H1 (cell line): ENCODE results near the gene GNS. TPM values are rescaled to one million over a fixed set of nuclear protein-coding genes. Genes with fewer than 3 reads are reported as not detected.

Experiments used
- CTCF ChIA-PET: fragments of 300-600 bp; sonication (Branson Sonifier 250); formaldehyde crosslinking; loops from one replicate; lab custom pipeline; 2021; ENCODE audit not compliant: partially characterized antibody; lab: Charles Lee
- POLR2A ChIA-PET: fragments of 300-600 bp; sonication (Branson Sonifier 250); formaldehyde crosslinking; loops from one replicate; lab custom pipeline; 2021; ENCODE audit warnings: inconsistent platforms; ENCODE audit not compliant: partially characterized antibody; lab: Charles Lee
- DNase-seq, 2 experiments: peaks; one replicate each; pipeline versions ENCODE4 v3.0.0 to v3.0.0-alpha.2; 2010 to 2022; ENCODE audit warnings: low spot score in 2 of 2, low read depth in 1 of 2, mixed read lengths in 1 of 2
- FAIRE-seq: peaks from 2 replicates; lab custom pipeline; 2011; peaks lifted over from hg19 to GRCh38; lab: Jason Lieb, UNC
- H2AFZ ChIP-seq: 2 replicates; pipeline ENCODE4 v1.8.1; 2012; ENCODE audit warnings: low read length, inconsistent platforms
- H2AK5ac ChIP-seq: 2 replicates; pipeline ENCODE4 v1.6.1; 2013; ENCODE audit warnings: low read depth, low read length
- H2BK120ac ChIP-seq: replicated peaks from 2 replicates; pipeline ENCODE3; 2013; ENCODE audit warnings: low read depth, low read length, inconsistent platforms
- H2BK12ac ChIP-seq: 2 replicates; pipeline ENCODE4 v1.6.1; 2013; ENCODE audit warnings: low read depth, low read length
- H2BK15ac ChIP-seq: 2 replicates; pipeline ENCODE4 v1.6.1; 2013; ENCODE audit warnings: low read length
- H2BK20ac ChIP-seq: 2 replicates; pipeline ENCODE4 v1.6.1; 2013; ENCODE audit warnings: low read length
- H2BK5ac ChIP-seq: 2 replicates; pipeline ENCODE4 v1.6.1; 2013; ENCODE audit warnings: low read depth, low read length
- H3K14ac ChIP-seq: 2 replicates; pipeline ENCODE4 v1.6.1; 2013; ENCODE audit warnings: inconsistent platforms; ENCODE audit not compliant: insufficient read length
- H3K18ac ChIP-seq: 2 replicates; pipeline ENCODE4 v1.6.1; 2013; ENCODE audit warnings: low read length; ENCODE audit errors: extremely low read depth
- H3K23ac ChIP-seq: 2 replicates; pipeline ENCODE4 v1.6.1; 2013; ENCODE audit warnings: inconsistent platforms; ENCODE audit not compliant: insufficient read length
- H3K23me2 ChIP-seq: 2 replicates; pipeline ENCODE4 v1.6.1; 2013; ENCODE audit warnings: low read depth, low read length
- H3K27ac ChIP-seq: 2 replicates; pipeline ENCODE4 v1.6.1; 2011; ENCODE audit warnings: low read depth, low read length, inconsistent platforms
- H3K27me3 ChIP-seq, 4 experiments: replicated peaks in 1 of 4; 1 replicate in 1 of 4; 2 replicates in 3 of 4; pipeline versions ENCODE4 v1.6.1 to v1.8.1; 2011 to 2013; ENCODE audit warnings: low read length in 3 of 4, mild to moderate bottlenecking in 3 of 4, inconsistent platforms in 2 of 4, mixed read lengths in 2 of 4, moderate library complexity in 1 of 4; ENCODE audit not compliant: control insufficient read depth in 3 of 4, insufficient read depth in 3 of 4; ENCODE audit errors: extremely low read depth in 1 of 4
- H3K36me3 ChIP-seq, 4 experiments: 2 replicates each; pipeline versions ENCODE4 v1.6.1 to v1.8.1; 2011 to 2013; ENCODE audit warnings: mild to moderate bottlenecking in 4 of 4, low read length in 3 of 4, moderate library complexity in 2 of 4, control low read depth in 1 of 4, inconsistent platforms in 1 of 4; ENCODE audit not compliant: insufficient read depth in 4 of 4, control insufficient read depth in 2 of 4
- H3K4ac ChIP-seq: replicated peaks from 2 replicates; pipeline ENCODE3; 2013; ENCODE audit warnings: low read length, low read depth, mixed read lengths, inconsistent platforms; ENCODE audit not compliant: insufficient read length
- H3K4me1 ChIP-seq, 4 experiments: replicated peaks in 1 of 4; 1 replicate in 1 of 4; 2 replicates in 3 of 4; pipeline versions ENCODE4 v1.6.1 to v1.8.1; 2011 to 2013; ENCODE audit warnings: low read length in 3 of 4, inconsistent platforms in 2 of 4, mixed read lengths in 1 of 4; ENCODE audit not compliant: insufficient read depth in 4 of 4, control insufficient read depth in 3 of 4
- H3K4me2 ChIP-seq, 2 experiments: 2 replicates each; pipeline versions ENCODE4 v1.6.1 to v1.8.1; 2011 to 2013; ENCODE audit warnings: low read depth in 2 of 2, low read length in 2 of 2, control low read depth in 1 of 2, inconsistent platforms in 1 of 2, mild to moderate bottlenecking in 1 of 2; ENCODE audit not compliant: insufficient read depth in 1 of 2
- H3K4me3 ChIP-seq, 4 experiments: fragments of 200-600, 300-600 bp in 1 of 4; sonication (generic), shearing (Covaris generic), sonication (Bioruptor Twin) in 1 of 4; 2 replicates each; pipeline versions ENCODE4 v1.5.1 to v1.8.1; 2011 to 2016; ENCODE audit warnings: low read length in 4 of 4, low read depth in 3 of 4, control low read depth in 2 of 4, inconsistent platforms in 2 of 4, mild to moderate bottlenecking in 2 of 4, mixed read lengths in 1 of 4, moderate library complexity in 1 of 4; ENCODE audit not compliant: insufficient read depth in 2 of 4; ENCODE audit errors: extremely low read depth in 1 of 4
- H3K56ac ChIP-seq: replicated peaks from 2 replicates; pipeline ENCODE3; 2013; ENCODE audit warnings: low read depth, mild to moderate bottlenecking, mixed read lengths, low read length, inconsistent platforms; ENCODE audit not compliant: insufficient read length
- H3K79me1 ChIP-seq: 2 replicates; pipeline ENCODE4 v1.6.1; 2013; ENCODE audit warnings: low read depth, low read length, control low read depth
- H3K79me2 ChIP-seq, 2 experiments: 2 replicates each; pipeline versions ENCODE4 v1.6.1 to v1.8.1; 2012 to 2013; ENCODE audit warnings: low read length in 2 of 2, mild to moderate bottlenecking in 2 of 2, inconsistent platforms in 1 of 2; ENCODE audit not compliant: insufficient read depth in 2 of 2, control insufficient read depth in 1 of 2
- H3K9ac ChIP-seq, 4 experiments: replicated peaks in 1 of 4; 1 replicate in 1 of 4; 2 replicates in 3 of 4; pipeline versions ENCODE4 v1.6.1 to v1.8.1; 2011 to 2013; ENCODE audit warnings: low read depth in 3 of 4, low read length in 3 of 4, control low read depth in 2 of 4, mild to moderate bottlenecking in 2 of 4, moderate library complexity in 2 of 4, inconsistent platforms in 1 of 4; ENCODE audit errors: extremely low read depth in 1 of 4
- H3K9me3 ChIP-seq, 2 experiments: 2 replicates each; pipeline versions ENCODE4 v1.6.1 to v1.8.1; 2012 to 2013; ENCODE audit warnings: mild to moderate bottlenecking in 2 of 2, moderate library complexity in 2 of 2, control low read depth in 1 of 2, inconsistent platforms in 1 of 2, low read depth in 1 of 2, low read length in 1 of 2, mixed read lengths in 1 of 2; ENCODE audit not compliant: insufficient read depth in 2 of 2
- H4K20me1 ChIP-seq, 2 experiments: replicated peaks in 1 of 2; 2 replicates each; pipeline versions ENCODE3 to v1.8.1; 2011 to 2013; ENCODE audit warnings: inconsistent platforms in 2 of 2, low read length in 2 of 2, mild to moderate bottlenecking in 1 of 2; ENCODE audit not compliant: insufficient read depth in 2 of 2, control insufficient read depth in 1 of 2
- H4K5ac ChIP-seq: 2 replicates; pipeline ENCODE4 v1.6.1; 2013; ENCODE audit warnings: low read length, low read depth, mixed read lengths, inconsistent platforms; ENCODE audit not compliant: insufficient read length
- H4K8ac ChIP-seq: 2 replicates; pipeline ENCODE4 v1.8.0; 2013; ENCODE audit warnings: mild to moderate bottlenecking, moderate library complexity, low read length, inconsistent platforms; ENCODE audit not compliant: insufficient read depth; ENCODE audit errors: extremely low read depth
- H4K91ac ChIP-seq: replicated peaks from 2 replicates; pipeline ENCODE3; 2013; ENCODE audit warnings: low read length, mixed read lengths, inconsistent platforms; ENCODE audit not compliant: insufficient read length
- USF2 ChIP-seq: IDR thresholded peaks from 2 replicates; pipeline ENCODE4 v1.6.1; 2011; ENCODE audit warnings: low read length, improper control_type of control experiment
- WGBS, 2 experiments: shearing (Covaris generic) in 1 of 2; methylation state at CpG; one replicate each; pipeline versions ENCODE4 v1.1.6 to v1.1.7; 2013 to 2015; ENCODE audit warnings: low lambda C conversion rate in 2 of 2, mixed read lengths in 2 of 2, inconsistent platforms in 1 of 2, low coverage in 1 of 2, missing lambda C conversion rate in 1 of 2; ENCODE audit not compliant: insufficient replicate concordance in 2 of 2, insufficient coverage in 1 of 2, insufficient read length in 1 of 2; ENCODE audit errors: extremely low coverage in 1 of 2, missing lambda C conversion rate in 1 of 2; 5-methylcytosine and 5-hydroxymethylcytosine counted together
- polyA plus RNA-seq, 7 experiments: library from polyadenylated mRNA; depleted of rRNA in 3 of 7; stranded (reverse) in 5 of 7; unstranded in 2 of 7; fragments of >200 nt in 5 of 7; fragments of 200-250 nt in 2 of 7; gene quantifications; 1 replicate in 5 of 7; 2 replicates in 1 of 7; 4 replicates in 1 of 7; pipeline versions ENCODE4 v1.2.1 to v1.2.3, GENCODE V29; 2011 to 2013; ENCODE audit warnings: missing spikeins in 2 of 7, mixed read lengths in 2 of 7
- total RNA-seq: library from RNA; stranded (reverse); fragmentation: NEBNext Ultra II Directional; extraction: Animal tissue kit (Norgen Biotek cat#: 25700); gene quantifications from 2 replicates; pipeline ENCODE4 v1.2.1, GENCODE V29; 2021

GNS gene
- total and polyA plus RNA-seq, 2 of the 8 experiments (the other 6 are each of a cell fraction or from before 2014, with no cell fraction given), result 16.0 to 28.5 TPM

DNA sequence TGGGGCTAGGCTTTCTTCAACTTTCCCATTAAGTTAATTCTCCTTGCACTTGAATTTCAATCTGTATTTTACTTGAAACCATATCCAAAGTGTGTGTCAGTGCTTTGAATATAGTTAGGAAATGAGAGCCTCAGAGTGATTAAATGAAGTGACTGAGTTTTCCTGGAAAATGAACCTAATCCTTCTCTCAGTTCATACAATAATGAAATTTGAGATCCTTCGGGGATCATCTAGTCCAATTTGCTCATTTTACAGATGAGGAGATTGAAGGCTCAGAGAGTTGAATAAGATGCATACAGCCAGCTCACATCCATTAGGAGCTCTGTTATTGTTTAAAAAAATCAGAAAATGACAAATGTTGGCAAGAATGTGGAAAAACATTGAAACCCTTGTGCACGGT lies 47.0 kb upstream of the GNS start:
- Histone ChIP-seq H3K4me2 (no peak overlapping the region), H3K9ac (no peak overlapping the region), H2BK120ac (no peak overlapping the region), H2BK5ac (no peak overlapping the region), H4K91ac (no peak overlapping the region), H4K5ac (no peak overlapping the region), H3K4ac (no peak overlapping the region), H3K79me1 (no peaks in the 10 kb centered on the region), H3K18ac (no peak overlapping the region), H4K20me1 (no peaks in the 10 kb centered on the region), H3K23ac (no peak overlapping the region), H2BK15ac (no peak overlapping the region), H3K27me3 (peaks cover 0 to 1% (median 0%) of the 10 kb centered on the region in 4 experiments; a peak in 1 of 7 replicates), H3K9me3 (no peaks in the 10 kb centered on the region), H3K79me2 (no peaks in the 10 kb centered on the region), H3K4me3 (no peak overlapping the region), H3K23me2 (no peaks in the 10 kb centered on the region), H3K4me1 (no peaks in the 10 kb centered on the region), H3K56ac (no peak overlapping the region), H2AK5ac (no peak overlapping the region), H4K8ac (no peak overlapping the region), H2BK20ac (no peak overlapping the region), H3K27ac (no peak overlapping the region), H2BK12ac (no peak overlapping the region), H3K36me3 (no peaks in the 10 kb centered on the region), H3K14ac (no peak overlapping the region), H2AFZ (no peak overlapping the region)
- 90% methylated on average over 2 of the region's 2 CpGs; no CpG with 5 or more reads in 1 of the 2 experiments for WGBS, 2 experiments
- POLR2A ChIA-PET, result no interaction called here
- FAIRE-seq (no peak), DNase-seq (no peak)
- CTCF ChIA-PET, result interaction anchor here (1.3 to 3.6 kb wide), 4 partner anchors 10 to 316 kb away, joined by 3 to 25 read pairs (median 5); no protein-coding TSS in a partner anchor
- TF ChIP-seq USF2, result no peak
